Measurements from ENCODE around the gene COBL.

The COBL gene

GRCh38 chr7:51327287-51327717 is 10.7 kb upstream of the COBL start:
- DNase-seq, result no peak

- no peak for DNase-seq
Observed at GRCh38 chr7:51326656-51327286, 10.2 kb upstream of the COBL start.

- no peak for DNase-seq
Observed at GRCh38 chr7:51325908-51326307, 9.3 kb upstream of the COBL start.

DNA sequence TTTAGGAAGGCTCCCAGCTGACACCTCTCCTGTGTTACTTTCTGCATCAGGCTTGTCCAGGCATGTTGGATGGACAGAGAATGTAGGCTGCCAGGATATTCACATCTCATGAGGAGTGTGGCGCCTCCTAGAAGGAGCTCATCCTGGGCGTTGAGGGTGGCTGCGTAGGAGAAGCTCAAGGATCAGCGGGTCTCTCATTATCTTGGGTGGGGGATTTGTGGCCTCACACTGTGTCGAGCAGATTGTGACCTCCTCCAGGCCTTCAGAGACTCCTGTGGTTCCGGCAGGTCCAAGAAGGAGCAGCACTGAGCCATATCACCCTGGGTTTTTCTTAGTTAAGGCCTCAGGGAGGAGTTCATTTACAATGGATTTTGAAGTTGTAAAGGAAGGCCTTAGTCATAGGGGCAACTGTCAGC is 8.7 kb upstream of the COBL start:
- no peak for DNase-seq

- no peak for DNase-seq
Observed at GRCh38 chr7:51324206-51324898, 7.7 kb upstream of the COBL start.

DNA sequence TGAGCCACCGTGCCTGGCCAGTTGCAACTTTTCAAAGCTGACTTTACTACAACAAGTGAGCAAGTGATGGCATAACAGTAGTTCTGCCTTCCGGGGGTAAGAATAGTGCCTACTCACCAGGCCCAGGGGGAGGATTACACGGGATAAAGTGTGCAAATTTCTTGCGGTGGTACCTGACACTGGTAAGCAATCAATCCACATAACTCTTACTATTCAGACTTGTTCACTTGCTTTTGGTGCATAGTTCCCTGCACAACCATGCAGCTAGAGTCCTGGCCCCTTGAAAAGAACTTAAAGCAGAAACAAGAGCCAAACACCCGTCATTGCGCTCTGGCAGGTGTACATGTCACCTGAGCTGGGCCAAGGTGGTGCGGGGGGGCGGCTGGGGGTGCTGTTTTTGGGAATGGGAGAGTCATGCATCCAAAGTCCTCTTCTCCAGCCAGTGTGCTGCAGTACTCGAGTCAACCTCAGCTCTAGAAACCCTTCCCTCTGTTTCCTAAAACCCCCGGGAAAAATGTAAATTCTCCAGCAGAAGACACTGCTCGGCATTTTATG is 5.4 kb upstream of the COBL start:
- no peak for DNase-seq

DNA sequence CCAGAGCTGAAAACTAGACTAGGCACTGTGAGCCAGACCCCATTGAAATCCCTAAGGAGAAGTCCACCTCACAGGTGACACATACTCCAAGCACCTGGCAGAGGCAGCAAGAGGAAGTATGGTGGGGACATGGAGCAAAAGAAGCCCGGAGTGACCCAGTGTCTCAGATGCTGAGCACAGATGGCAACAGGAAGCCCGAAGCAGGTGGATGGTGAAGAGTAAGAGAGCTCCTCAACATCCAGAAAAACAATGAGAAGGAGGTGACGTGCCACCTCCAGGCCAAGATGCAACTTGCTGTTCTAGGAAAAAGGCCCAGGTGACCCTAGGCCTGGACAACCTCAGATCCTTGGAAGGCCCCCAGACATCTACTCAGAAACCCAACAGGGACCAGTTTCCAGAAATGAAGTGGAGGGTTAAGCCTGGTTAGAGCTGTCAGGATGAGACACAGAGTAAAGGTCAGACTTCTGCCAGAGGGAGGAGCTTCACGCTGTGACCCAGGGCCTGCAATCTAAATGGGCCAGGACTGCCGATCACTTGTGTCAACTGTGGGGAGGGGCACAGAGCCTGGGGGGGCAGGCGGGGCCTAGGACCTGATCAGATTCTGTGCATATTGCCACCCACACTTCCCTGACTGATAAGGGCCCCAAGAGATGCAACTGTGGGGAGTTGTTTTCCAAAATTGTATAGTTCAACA is 2.4 kb upstream of the COBL start:
- DNase-seq, result no peak

DNA sequence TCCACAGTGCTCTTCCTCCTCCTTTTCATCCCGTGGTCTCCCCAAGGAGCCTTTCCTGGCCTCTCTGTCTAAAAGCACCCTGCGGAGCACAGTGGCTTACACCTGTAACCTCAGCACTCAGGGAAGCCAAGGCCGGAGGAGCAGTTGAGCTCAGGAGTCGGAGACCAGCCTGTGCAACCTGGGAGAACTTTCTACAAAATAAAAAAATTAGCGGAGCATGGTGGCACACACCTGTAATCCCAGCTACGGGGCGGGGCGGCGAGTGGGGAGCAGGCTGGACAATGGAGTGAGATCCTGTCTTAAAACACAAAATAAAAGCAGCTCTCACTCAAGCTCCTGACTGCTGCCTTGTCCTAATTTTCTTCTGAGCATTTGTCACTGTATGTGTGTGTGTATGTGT is 1.4 kb upstream of the COBL start:
- no peak for DNase-seq

- no peak for DNase-seq
Observed at GRCh38 chr7:51317582-51317910, 937 bp upstream of the COBL start.

DNA sequence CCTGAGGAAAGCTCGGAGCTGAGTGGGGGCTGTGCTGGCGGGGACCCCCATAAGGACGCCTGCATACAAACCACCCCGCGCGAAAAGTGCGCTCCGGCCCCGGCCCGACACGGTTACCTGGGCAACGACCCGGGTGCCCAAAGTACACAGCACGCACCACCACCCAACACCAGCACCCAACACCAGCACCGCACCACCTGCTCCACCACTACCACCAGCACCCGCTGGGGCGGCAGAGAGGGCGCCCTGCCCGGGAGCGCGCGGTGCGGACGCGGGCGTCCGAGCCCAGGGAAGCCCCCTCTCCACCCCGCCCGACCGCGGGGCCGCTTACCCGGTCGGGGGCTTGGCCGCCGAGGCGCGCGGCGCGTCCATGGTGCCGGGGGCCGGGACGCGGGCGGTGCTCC is 345 bp downstream of the COBL start:
- DNase-seq, result no peak

- DNase-seq, result no peak
Observed at GRCh38 chr7:51315393-51316261, 982 bp downstream of the COBL start.

- DNase-seq, result no peak
Observed at GRCh38 chr7:51314726-51315125, 1.9 kb downstream of the COBL start.

- DNase-seq, result no peak
Observed at GRCh38 chr7:51313738-51314425, 2.7 kb downstream of the COBL start.

- no peak for DNase-seq
Observed at GRCh38 chr7:51312951-51313737, 3.5 kb downstream of the COBL start.

- no peak for DNase-seq
Observed at GRCh38 chr7:51311166-51311565, 5.4 kb downstream of the COBL start.

GRCh38 chr7:51310131-51310583 is 6.5 kb downstream of the COBL start:
- no peak for DNase-seq

GRCh38 chr7:51309361-51310130 is 7.1 kb downstream of the COBL start:
- DNase-seq, result no peak

DNA sequence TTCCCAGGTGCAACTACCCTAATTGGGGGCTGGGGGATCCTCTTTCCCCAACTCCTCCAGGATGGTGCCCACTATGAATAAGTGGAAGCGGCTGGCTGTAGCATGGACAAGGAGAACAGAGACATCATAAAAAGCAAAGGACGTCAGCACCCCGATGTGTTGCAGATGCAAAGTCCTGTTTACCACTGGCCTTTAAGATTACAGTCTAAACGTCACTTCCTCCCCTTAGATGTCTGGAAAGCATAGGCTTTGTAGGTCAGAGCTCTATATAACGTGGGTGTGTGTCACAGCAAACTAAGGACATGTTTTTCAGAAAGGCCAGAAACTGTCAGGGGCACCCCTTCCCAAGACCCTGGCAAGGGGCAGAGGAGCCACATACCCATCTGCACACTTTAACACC is 7.9 kb downstream of the COBL start:
- DNase-seq, result no peak

- DNase-seq, result no peak
Observed at GRCh38 chr7:51308265-51308664, 8.3 kb downstream of the COBL start.

DNA sequence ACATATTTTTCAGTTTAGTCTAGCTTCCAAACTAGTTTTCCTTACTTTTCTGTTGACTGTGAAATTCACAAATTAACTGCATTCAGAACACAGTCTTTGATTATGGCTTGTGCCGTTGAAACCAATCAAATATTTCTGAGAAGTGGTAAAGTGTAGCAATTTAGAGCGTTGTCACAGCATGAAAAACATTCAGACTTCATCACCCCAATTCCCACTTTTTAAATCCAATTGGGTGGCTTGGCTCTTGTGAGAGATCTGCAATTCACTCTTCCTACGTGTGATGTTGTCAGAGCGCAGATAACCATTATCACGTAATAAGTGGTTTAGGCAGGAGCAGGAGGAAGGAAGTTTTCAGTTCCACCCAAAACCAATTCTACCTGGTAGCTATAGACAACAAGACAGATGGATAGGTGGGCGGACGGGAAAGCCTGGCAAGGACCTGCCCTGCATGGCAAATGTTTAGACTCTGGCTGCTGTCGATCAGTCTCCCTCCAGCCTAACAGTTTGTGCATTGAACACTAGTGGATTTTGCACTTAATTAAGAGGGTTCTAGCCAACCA is 8.9 kb downstream of the COBL start:
- no peak for DNase-seq

All from SHP77 (cell line).